GM03348 (cell line): ENCODE data around the gene TOPORS.
"Not testable (repeated sequence)": the region's sequence is repeated elsewhere in the genome, so short reads cannot be mapped to it uniquely, and the experiment has no call there.

ENCODE experiments used
- DNase-seq: peaks from one replicate; pipeline ENCODE4 v3.0.0; 2012; ENCODE audit warnings: low spot score

Gene TOPORS

DNA sequence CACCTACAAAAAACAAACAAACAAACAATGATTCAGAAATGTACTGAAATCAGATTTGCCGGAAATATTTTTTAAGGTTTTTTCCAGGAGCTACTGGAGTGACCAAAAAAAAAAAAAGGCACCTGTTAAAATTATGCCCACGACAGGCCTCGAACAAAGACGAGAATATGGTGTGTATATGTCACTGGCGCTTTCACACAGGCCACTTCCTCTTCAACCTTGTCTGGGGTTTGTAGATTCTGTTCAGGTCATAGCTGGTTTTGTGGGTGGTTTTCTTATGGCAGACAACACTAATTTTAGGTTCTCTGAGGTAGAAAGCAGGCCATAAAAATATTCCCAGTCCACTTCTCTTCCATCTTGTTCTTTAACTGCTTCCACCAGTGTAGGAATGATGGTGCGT, 13.6 kb upstream of the TOPORS start:
- DNase-seq, result no peak

- DNase-seq, result no peak
Measured at GRCh38 chr9:32558408-32558934, 6.1 kb upstream of the TOPORS start.

GRCh38 chr9:32554591-32554990, 2.2 kb upstream of the TOPORS start:
- no peak for DNase-seq

DNA sequence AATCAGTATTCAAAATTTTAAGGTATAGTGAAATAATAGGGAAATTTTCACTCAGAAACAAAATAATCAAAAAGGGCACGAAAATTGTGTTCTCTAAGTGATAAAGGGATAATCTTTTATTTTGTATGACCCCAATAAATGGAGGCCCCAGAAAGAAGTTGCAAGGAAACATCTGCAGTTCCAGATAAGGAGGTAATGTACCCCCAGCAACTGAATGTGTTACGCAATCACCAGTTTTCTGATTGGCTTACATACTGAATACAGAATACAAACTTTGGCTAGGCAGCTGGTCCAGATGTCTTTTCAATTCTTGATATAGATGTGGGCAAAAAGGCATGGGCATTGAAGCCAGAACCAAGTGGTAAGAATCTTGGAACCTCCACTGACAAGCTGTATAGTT, 1.7 kb upstream of the TOPORS start:
- DNase-seq, result no peak

GRCh38 chr9:32551276-32552051, 922 bp downstream of the TOPORS start:
- DNase-seq, result peak; percentile 40

- peak; percentile 98 for DNase-seq
Measured at GRCh38 chr9:32550562-32551275, 1.7 kb downstream of the TOPORS start.

DNA sequence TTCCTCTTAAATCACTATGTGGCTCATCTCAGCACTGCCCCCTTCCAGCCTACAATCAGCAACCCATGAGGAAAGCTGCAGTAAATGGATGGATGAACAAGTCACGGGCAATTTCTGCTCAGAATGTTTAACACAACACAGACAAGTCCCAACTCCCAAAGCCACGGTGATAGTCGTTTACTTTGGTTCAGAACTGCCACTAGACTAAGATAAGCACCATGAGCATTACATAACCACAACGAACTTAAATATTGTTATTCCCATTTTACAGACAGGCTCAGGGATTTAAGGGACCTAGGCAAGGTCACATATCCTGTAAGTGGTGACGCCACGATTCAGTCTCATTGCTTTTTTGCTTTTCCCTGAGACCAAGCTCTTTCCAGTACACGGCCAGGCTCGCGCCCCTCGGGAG, 2.2 kb downstream of the TOPORS start:
- peak; percentile 30 for DNase-seq

DNA sequence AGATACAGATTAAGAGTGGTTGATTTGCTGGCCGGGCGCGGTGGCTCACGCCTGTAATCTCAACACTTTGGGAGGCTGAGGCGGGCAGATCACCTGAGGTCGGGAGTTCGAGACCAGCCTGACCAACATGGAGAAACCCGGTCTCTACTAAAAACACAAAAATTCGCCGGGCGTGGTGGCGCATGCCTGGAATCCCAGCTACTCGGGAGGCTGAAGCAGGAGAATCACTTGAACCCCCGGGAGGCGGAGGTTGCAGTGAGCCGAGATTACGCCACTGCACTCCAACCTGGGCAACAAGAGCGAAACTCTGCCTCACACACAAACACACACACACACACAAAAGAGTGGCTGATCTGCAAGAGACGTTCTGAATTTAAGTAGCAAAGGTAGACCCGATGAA, 4.2 kb downstream of the TOPORS start:
- not testable (repeated sequence) for DNase-seq

DNA sequence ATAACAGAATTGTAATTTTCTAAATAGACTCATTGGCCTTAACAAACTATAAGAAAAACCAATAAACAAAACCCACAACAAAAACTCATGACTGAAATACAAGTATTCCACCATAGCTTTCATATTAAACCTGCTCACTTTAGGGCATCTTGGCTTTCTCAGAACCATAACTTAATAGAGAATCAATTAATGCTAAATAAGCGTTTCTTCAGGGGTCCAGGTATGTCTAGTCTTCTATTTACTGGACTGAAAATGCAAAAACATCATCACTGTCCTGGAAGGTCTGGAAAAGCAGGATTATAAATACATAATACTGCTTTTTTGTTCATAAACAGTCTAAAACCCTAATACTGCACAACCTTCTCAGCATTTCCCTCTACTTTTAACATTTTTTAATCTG, 6.5 kb downstream of the TOPORS start:
- no peak for DNase-seq

GRCh38 chr9:32543047-32543446, 9.3 kb downstream of the TOPORS start:
- DNase-seq, result no peak

- DNase-seq, result no peak
Measured at GRCh38 chr9:32533816-32534215, 18.6 kb downstream of the TOPORS start.

GRCh38 chr9:32533336-32533735, 19.1 kb downstream of the TOPORS start:
- DNase-seq, result no peak

- no peak for DNase-seq
Measured at GRCh38 chr9:32526707-32527048, 25.7 kb downstream of the TOPORS start.

DNA sequence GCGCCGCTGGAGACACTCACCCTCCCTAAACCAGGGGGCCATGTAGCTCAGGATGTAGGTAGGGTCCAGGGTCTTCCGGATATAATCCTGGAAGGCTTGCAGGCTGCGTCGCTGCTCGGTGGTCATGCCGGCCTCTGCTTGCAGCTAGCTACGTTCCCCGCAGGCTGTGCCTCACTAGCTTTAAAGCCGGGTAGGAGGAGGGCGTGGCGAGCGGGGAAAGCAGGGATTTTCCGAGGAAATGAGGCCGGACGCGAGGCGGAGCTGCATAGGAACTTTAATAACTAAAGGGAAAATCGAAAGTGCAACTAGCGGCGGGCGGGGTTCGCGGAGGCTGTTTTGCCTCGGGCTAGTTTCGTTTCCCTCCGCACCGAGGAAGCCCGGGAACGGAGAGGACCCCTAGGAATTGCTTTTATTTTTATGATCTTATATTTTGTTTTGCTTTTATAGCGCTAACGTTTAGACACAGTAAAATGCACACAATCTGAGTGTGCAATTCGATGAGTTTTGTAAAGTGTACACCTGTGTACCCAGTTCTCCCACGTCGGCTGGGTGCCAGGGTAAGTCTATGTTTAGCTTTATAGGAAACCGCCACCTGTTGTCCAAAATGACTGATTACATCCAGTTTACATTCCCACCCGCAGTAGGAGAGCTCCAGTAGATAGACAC, 26.2 kb downstream of the TOPORS start, which contains the start of gene RIGI:
Gene RIGI (minus strand): TSS at position 156 of the 666 bp plus-strand sequence. CDS start 30 bp downstream, at position 126.
- DNase-seq, result peak; percentile 87

- DNase-seq, result no peak
Measured at GRCh38 chr9:32525709-32526030, 26.7 kb downstream of the TOPORS start.

GRCh38 chr9:32524892-32525708, 27.3 kb downstream of the TOPORS start:
- no peak for DNase-seq

GRCh38 chr9:32524558-32524891, 27.9 kb downstream of the TOPORS start:
- DNase-seq, result not testable (repeated sequence)

- no peak for DNase-seq
Measured at GRCh38 chr9:32523910-32524309, 28.5 kb downstream of the TOPORS start.

- no peak for DNase-seq
Measured at GRCh38 chr9:32518276-32518675, 34.1 kb downstream of the TOPORS start.

GRCh38 chr9:32516241-32516640, 36.1 kb downstream of the TOPORS start:
- no peak for DNase-seq

DNA sequence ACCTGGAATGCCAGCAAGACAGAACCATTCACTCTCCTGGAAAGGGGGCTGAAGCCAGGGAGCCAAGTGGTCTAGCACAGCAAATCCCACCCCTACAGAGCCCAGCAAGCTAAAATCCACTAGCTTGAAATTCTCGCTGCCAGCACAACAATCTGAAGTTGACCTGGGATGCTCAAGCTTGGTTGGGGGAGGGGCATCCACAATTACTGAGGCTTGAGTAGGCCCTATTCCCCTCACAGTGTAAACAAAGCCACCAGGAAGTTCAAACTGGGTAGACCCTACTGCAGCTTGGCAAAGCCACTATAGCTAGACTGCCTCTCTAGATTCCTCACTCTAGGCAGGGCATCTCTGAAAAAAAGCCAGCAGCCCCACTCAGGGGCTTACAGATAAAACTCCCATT, 43.7 kb downstream of the TOPORS start:
- DNase-seq, result no peak

- DNase-seq, result no peak
Measured at GRCh38 chr9:32503008-32503407, 49.4 kb downstream of the TOPORS start.
